ENCODE results near the gene PRR14.
A peak's percentile ranks its signal among the peaks of the same experiment; 100 is the strongest.

PRR14 gene

DNA sequence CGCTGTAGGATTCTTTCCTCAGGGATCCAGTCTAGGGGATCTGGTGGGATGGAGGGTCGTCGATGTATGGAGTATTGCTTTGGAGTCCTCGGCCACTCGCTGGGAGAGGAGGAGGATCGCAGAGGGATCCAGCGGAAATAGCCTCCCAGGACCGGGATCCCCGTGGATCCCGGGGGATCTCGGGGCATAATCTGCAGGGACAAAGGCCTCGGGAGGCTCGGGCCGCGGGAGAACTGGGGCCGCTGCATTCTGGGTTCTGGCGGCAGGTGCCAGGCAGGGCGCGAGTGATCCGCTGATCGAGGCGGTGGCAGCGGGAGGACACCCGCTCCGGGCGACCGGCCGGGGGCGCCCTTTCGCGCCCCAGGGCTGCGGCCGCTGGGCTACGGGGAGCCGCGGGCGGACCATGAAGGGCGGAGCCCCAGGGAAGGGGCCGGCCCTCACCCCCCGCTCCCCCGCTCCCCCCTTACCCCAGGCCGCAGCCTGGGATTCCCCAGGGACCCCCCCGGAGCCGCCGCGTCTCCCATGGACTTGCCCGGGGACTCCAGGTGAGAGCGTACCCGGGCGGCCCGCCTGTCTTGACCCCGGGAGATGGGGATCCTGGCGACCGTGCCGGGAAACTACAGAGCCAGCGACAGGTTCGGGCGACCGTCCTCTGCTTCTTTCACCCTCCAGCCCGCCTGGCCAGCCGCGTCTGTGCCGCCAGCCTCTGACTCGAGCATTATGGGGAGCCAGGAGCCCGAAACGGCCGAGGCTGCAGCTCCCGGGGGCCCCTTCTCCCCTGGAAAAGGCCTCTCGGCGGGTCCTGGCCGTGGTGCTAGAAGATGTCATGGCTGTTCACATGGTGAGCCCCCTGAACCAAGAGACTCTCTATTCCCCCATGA, 604 bp downstream of the PRR14 start:
- peaks cover 12 to 18% of the 10 kb centered on the region in 2 donors for H3K4me1 ChIP-seq (ENCODE audit: control insufficient read depth in 1 of 2, insufficient read depth in 2 of 2, low read length in 2 of 2)
- H3K4me3 ChIP-seq (ENCODE audit: low read depth in 1 of 2, low read length in 2 of 2), result peak overlapping the region; percentile 95 to 98
- no peaks in the 10 kb centered on the region for H3K9me3 ChIP-seq (ENCODE audit: control insufficient read depth in 1 of 2, low read length in 2 of 2)
- H3K36me3 ChIP-seq (ENCODE audit: control insufficient read depth in 1 of 2, insufficient read depth in 2 of 2, low read length in 2 of 2), result peaks cover 21 to 39% of the 10 kb centered on the region in 2 donors
- peak overlapping the region; percentile 85 for H3K27ac ChIP-seq (ENCODE audit: low read depth, low read length)
- no peaks in the 10 kb centered on the region for H3K27me3 ChIP-seq (ENCODE audit: control insufficient read depth in 1 of 2, insufficient read depth in 2 of 2, low read length in 2 of 2)
- peak overlapping the region; percentile 90 to 99 for H3K9ac ChIP-seq (ENCODE audit: low read depth in 1 of 2, low read length in 2 of 2)

DNA sequence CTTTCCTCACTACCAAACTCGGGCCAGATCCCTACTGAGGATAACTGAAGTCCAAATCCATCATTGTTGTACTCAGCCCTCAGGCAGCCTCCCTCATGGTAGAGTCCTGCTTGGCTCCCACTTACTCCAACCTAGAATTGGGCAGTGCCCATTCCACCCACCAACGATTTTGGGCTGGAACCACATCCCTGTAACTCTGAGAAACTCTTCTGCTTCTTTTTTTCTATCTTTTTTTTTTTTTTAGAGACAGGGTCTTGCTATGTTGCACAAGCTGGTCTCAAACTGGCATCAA, 1.2 kb downstream of the PRR14 start:
- H3K4me1 ChIP-seq (ENCODE audit: control insufficient read depth in 1 of 2, insufficient read depth in 2 of 2, low read length in 2 of 2), result peaks cover 16 to 21% of the 10 kb centered on the region in 2 donors
- no peaks in the 10 kb centered on the region for H3K9me3 ChIP-seq (ENCODE audit: control insufficient read depth in 1 of 2, low read length in 2 of 2)
- H3K27ac ChIP-seq (ENCODE audit: low read depth, low read length), result no peak overlapping the region
- peak overlapping the region; percentile 74 to 99 for H3K9ac ChIP-seq (ENCODE audit: low read depth in 1 of 2, low read length in 2 of 2)
- no peaks in the 10 kb centered on the region for H3K27me3 ChIP-seq (ENCODE audit: control insufficient read depth in 1 of 2, insufficient read depth in 2 of 2, low read length in 2 of 2)
- H3K36me3 ChIP-seq (ENCODE audit: control insufficient read depth in 1 of 2, insufficient read depth in 2 of 2, low read length in 2 of 2), result peaks cover 21 to 45% of the 10 kb centered on the region in 2 donors
- H3K4me3 ChIP-seq (ENCODE audit: low read depth in 1 of 2, low read length in 2 of 2), result peak overlapping the region; percentile 95 to 98

DNA sequence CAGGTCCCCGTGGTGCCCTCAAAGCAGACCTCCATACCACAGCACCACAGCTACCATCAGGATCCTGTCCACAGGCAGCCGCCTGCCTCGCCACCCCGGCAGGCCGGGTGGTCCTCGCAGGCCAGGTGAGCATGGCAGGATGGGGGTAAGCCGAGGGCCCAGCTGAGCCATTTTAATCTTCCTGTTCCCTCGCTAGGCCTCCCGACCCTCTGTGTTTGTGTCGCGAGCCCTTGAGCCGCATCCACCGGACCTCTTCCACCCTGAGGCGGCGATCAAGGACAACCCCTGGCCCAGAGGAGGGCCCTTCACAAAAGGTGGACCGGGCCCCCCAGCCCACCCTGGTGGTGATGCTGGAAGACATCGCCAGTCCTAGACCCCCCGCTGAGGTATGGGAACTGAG, 2.0 kb downstream of the PRR14 start:
- H3K27ac ChIP-seq (ENCODE audit: low read depth, low read length), result no peak overlapping the region
- no peaks in the 10 kb centered on the region for H3K9me3 ChIP-seq (ENCODE audit: control insufficient read depth in 1 of 2, low read length in 2 of 2)
- H3K36me3 ChIP-seq (ENCODE audit: control insufficient read depth in 1 of 2, insufficient read depth in 2 of 2, low read length in 2 of 2), result peaks cover 21 to 45% of the 10 kb centered on the region in 2 donors
- no peak overlapping the region for H3K9ac ChIP-seq (ENCODE audit: low read depth in 1 of 2, low read length in 2 of 2)
- H3K4me1 ChIP-seq (ENCODE audit: control insufficient read depth in 1 of 2, insufficient read depth in 2 of 2, low read length in 2 of 2), result peaks cover 23 to 28% of the 10 kb centered on the region in 2 donors
- H3K27me3 ChIP-seq (ENCODE audit: control insufficient read depth in 1 of 2, insufficient read depth in 2 of 2, low read length in 2 of 2), result no peaks in the 10 kb centered on the region
- H3K4me3 ChIP-seq (ENCODE audit: low read depth in 1 of 2, low read length in 2 of 2), result no peak overlapping the region

DNA sequence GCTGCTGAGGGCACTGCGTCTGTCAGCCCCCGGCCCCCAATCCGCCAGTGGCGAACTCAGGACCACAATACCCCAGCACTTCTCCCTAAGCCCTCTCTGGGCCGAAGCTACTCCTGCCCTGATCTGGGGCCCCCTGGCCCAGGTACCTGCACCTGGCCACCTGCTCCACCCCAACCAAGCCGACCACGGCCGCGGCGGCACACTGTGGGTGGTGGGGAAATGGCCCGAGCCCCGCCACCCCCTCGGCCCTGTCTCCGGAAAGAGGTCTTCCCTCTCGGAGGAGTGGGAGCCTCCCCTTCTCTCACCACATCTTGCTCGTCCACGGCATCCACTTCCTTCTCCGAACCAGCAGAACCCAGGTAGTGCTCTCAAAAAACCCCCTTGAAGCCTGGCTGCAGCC, 4.1 kb downstream of the PRR14 start:
- no peak overlapping the region for H3K9ac ChIP-seq (ENCODE audit: low read depth in 1 of 2, low read length in 2 of 2)
- H3K27ac ChIP-seq (ENCODE audit: low read depth, low read length), result no peak overlapping the region
- H3K4me3 ChIP-seq (ENCODE audit: low read depth in 1 of 2, low read length in 2 of 2), result no peak overlapping the region
- no peaks in the 10 kb centered on the region for H3K27me3 ChIP-seq (ENCODE audit: control insufficient read depth in 1 of 2, insufficient read depth in 2 of 2, low read length in 2 of 2)
- peaks cover 23% of the 10 kb centered on the region in 2 donors for H3K4me1 ChIP-seq (ENCODE audit: control insufficient read depth in 1 of 2, insufficient read depth in 2 of 2, low read length in 2 of 2)
- no peaks in the 10 kb centered on the region for H3K9me3 ChIP-seq (ENCODE audit: control insufficient read depth in 1 of 2, low read length in 2 of 2)
- peaks cover 21 to 45% of the 10 kb centered on the region in 2 donors for H3K36me3 ChIP-seq (ENCODE audit: control insufficient read depth in 1 of 2, insufficient read depth in 2 of 2, low read length in 2 of 2)

DNA sequence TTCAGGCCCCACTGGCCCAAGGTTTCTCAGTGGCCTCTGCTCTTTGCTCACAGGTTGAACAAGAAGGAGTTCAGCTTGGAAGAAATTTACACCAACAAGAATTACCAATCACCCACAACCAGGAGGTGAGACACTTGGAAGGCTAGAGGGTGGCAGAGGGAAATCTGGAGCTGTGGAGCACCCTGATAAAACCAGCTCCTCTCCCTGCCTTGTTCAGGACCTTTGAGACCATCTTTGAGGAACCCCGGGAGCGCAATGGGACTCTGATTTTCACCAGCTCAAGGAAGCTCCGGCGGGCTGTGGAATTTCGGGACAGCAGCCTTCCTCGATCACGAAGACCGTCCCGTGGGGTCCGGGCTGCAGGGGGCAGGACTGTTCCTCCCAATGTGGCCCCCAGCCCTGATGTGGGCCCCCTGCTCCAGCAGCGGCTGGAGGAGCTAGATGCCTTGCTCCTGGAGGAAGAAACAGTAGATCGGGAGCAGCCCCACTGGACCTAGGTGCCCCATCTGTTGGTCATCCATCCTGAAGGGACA, 5.1 kb downstream of the PRR14 start:
- H3K9me3 ChIP-seq (ENCODE audit: control insufficient read depth in 1 of 2, low read length in 2 of 2), result no peaks in the 10 kb centered on the region
- H3K4me3 ChIP-seq (ENCODE audit: low read depth in 1 of 2, low read length in 2 of 2), result no peak overlapping the region
- peaks cover 21 to 46% of the 10 kb centered on the region in 2 donors for H3K36me3 ChIP-seq (ENCODE audit: control insufficient read depth in 1 of 2, insufficient read depth in 2 of 2, low read length in 2 of 2)
- H3K9ac ChIP-seq (ENCODE audit: low read depth in 1 of 2, low read length in 2 of 2), result no peak overlapping the region
- H3K4me1 ChIP-seq (ENCODE audit: control insufficient read depth in 1 of 2, insufficient read depth in 2 of 2, low read length in 2 of 2), result peaks cover 30 to 31% of the 10 kb centered on the region in 2 donors
- H3K27me3 ChIP-seq (ENCODE audit: control insufficient read depth in 1 of 2, insufficient read depth in 2 of 2, low read length in 2 of 2), result no peaks in the 10 kb centered on the region
- H3K27ac ChIP-seq (ENCODE audit: low read depth, low read length), result no peak overlapping the region

DNA sequence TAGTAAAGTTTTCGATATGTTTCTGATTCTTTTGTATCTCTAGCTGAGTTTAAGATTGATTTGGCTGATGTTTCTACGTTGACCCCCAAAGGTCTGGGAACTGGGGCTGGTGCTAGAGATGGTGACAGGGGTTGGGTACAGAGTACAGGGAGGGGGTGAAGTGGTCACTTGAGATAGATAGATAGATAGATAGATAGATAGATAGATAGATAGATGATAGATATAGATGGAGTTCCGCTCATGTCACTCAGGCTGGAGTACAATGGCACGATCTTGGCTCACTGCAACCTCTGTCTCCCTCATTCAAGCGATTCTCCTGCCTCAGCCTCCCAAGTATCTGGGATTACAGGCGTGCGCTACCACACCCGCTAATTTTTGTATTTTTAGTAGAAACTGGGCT, 5.6 kb downstream of the PRR14 start:
- H3K27ac ChIP-seq (ENCODE audit: low read depth, low read length), result no peak overlapping the region
- no peaks in the 10 kb centered on the region for H3K9me3 ChIP-seq (ENCODE audit: control insufficient read depth in 1 of 2, low read length in 2 of 2)
- no peaks in the 10 kb centered on the region for H3K27me3 ChIP-seq (ENCODE audit: control insufficient read depth in 1 of 2, insufficient read depth in 2 of 2, low read length in 2 of 2)
- no peak overlapping the region for H3K9ac ChIP-seq (ENCODE audit: low read depth in 1 of 2, low read length in 2 of 2)
- H3K4me1 ChIP-seq (ENCODE audit: control insufficient read depth in 1 of 2, insufficient read depth in 2 of 2, low read length in 2 of 2), result peaks cover 36% of the 10 kb centered on the region in 2 donors
- H3K36me3 ChIP-seq (ENCODE audit: control insufficient read depth in 1 of 2, insufficient read depth in 2 of 2, low read length in 2 of 2), result peaks cover 21 to 51% of the 10 kb centered on the region in 2 donors
- no peak overlapping the region for H3K4me3 ChIP-seq (ENCODE audit: low read depth in 1 of 2, low read length in 2 of 2)

DNA sequence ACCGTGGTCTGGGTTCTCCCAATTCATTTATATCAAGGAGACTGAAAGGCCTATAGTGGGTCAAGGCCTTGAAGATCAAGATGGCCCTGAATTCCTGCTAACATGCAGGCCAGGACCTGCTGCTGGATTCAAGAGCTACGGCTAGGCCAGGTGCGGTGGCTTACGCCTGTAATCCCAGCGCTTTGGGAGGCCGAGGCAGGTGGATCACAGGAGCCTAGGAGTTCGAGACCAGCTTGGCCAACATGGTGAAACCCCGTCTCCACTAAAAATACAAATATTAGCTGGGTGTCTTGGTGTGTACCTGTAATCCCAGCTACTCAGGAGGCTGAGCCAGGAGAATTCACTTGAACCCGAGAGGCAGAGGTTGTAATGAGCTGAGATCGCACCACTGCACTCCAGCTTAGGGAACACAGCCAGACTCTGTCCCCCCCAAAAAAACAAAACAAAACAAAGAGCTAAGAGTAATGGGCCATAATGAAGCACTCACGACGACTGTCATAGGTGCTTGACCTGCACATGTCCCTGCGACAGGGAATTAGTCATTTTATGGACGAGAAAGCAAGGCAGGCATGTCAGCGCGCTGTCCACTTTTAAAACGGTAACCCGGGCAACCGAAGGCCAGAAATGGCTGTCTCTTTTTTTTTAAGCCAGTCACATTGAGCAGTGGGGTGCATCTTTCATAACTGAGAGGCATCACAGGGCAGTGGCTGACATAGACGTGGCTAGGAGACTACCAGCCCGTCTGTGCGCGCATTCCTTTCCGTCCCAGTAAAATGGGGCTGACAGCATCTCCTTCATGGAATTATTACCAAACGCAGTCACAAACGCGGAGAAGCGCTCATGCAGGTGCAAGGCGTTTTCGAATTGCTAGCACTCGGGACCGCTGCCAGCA, 6.5 kb downstream of the PRR14 start:
- peak overlapping the region; percentile 72 to 78 for H3K4me3 ChIP-seq (ENCODE audit: low read depth in 1 of 2, low read length in 2 of 2)
- peak overlapping the region; percentile 100 for H3K27ac ChIP-seq (ENCODE audit: low read depth, low read length)
- no peaks in the 10 kb centered on the region for H3K27me3 ChIP-seq (ENCODE audit: control insufficient read depth in 1 of 2, insufficient read depth in 2 of 2, low read length in 2 of 2)
- H3K9ac ChIP-seq (ENCODE audit: low read depth in 1 of 2, low read length in 2 of 2), result peak overlapping the region; percentile 45 to 77
- H3K4me1 ChIP-seq (ENCODE audit: control insufficient read depth in 1 of 2, insufficient read depth in 2 of 2, low read length in 2 of 2), result peaks cover 34 to 35% of the 10 kb centered on the region in 2 donors
- H3K36me3 ChIP-seq (ENCODE audit: control insufficient read depth in 1 of 2, insufficient read depth in 2 of 2, low read length in 2 of 2), result peaks cover 27 to 59% of the 10 kb centered on the region in 2 donors
- no peaks in the 10 kb centered on the region for H3K9me3 ChIP-seq (ENCODE audit: control insufficient read depth in 1 of 2, low read length in 2 of 2)

DNA sequence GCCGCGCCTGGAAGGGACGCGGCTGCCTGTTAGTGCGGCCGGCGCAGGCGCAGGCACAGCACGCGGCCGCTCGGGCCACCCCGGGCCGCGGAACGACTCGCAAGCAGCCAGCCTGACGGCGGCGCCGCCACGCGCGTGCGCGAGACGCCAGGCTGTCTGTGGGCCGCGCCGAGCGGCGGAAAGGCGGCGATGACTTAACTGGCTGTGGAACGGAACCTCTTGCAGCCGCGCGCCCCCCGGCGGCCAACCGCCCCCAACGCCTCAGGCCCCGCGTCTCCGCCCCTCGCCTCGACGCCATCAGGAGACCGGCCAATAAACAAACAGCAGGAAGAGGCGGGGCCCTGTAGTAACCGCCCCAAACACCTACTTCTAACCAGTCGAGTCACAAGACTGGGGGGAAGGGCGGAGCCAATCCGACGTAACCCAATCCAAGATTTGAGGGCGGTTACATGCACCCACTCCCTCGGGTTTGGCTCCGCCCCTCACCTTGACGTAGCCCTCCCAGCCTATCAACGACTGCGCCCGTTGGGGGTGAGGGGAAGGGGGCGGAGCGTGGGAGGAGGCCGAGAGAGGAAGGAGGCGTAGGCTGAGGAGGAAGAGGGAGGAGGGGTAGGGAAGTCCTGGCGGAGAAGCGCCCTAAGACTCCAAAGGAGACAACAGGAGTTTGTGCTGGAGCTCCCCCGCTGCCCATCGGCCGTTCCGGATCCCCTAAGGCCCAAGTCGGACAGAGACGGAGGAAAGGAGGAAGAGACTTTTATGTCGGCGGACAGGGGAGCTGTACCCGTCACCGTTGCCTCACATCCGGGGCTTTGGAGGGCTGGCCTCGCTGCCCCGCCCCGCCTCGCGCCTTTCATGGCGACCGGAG, 7.3 kb downstream of the PRR14 start, which contains the start of gene FBRS:
TSS of gene FBRS (plus strand) at position 566 of the 865 bp plus-strand sequence. CDS start 1,088 bp downstream, outside the sequence.
- Histone ChIP-seq H3K9ac (ENCODE audit: low read depth in 1 of 2, low read length in 2 of 2) (peak within 1 kb of the TSS; percentile 96 to 99), H3K27ac (ENCODE audit: low read depth, low read length) (peak within 1 kb of the TSS; percentile 100), H3K4me1 (ENCODE audit: control insufficient read depth in 1 of 2, insufficient read depth in 2 of 2, low read length in 2 of 2) (peaks cover 33% of the 10 kb centered on the region in 2 donors), H3K27me3 (ENCODE audit: control insufficient read depth in 1 of 2, insufficient read depth in 2 of 2, low read length in 2 of 2) (no peaks in the 10 kb centered on the region), H3K4me3 (ENCODE audit: low read depth in 1 of 2, low read length in 2 of 2) (peak within 1 kb of the TSS; percentile 86 to 96), H3K9me3 (ENCODE audit: control insufficient read depth in 1 of 2, low read length in 2 of 2) (no peaks in the 10 kb centered on the region), H3K36me3 (ENCODE audit: control insufficient read depth in 1 of 2, insufficient read depth in 2 of 2, low read length in 2 of 2) (peaks cover 32 to 59% of the 10 kb centered on the region in 2 donors)

DNA sequence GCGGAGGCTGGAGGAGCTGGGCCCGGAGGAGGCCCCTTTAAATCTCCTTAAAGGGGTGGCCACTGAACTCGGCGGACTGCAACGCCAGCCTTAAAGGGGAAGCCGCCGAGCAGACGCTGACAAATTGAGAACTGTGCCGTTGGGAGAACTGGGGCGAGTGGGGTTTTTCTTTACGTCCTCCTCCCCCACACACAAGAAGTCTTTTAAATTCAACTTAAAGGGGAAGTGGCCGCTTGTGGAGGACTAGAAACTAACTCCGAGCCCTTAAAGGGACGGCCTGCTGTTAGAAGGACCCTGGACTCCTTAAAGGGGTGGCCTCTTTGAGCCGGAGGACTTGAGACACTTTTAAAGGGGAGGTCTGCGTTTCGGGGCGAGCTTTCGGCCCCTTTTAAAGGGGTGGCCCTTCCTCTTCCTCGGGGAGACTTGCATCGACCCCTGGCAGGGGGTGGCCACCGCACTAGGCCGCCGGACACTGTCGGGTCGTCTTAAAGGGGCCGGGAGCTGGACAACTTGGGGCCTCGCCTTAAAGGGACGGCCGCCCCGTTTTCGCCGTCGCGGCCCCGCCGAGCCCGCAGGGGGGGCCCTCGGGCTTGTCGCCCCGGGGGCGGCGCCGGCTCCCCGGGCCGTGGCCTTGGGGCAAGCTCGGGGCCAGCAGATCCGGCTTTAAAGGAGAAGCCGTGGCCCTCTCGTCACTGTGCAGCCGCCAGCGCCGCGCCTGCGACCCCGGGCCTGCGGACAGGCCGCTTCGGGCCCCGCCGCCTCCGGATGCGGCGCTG, 8.2 kb downstream of the PRR14 start:
- Histone ChIP-seq H3K9ac (ENCODE audit: low read depth in 1 of 2, low read length in 2 of 2) (peak overlapping the region; percentile 81 to 96), H3K36me3 (ENCODE audit: control insufficient read depth in 1 of 2, insufficient read depth in 2 of 2, low read length in 2 of 2) (peaks cover 40 to 59% of the 10 kb centered on the region in 2 donors), H3K27ac (ENCODE audit: low read depth, low read length) (peak overlapping the region; percentile 100), H3K27me3 (ENCODE audit: control insufficient read depth in 1 of 2, insufficient read depth in 2 of 2, low read length in 2 of 2) (no peaks in the 10 kb centered on the region), H3K4me1 (ENCODE audit: control insufficient read depth in 1 of 2, insufficient read depth in 2 of 2, low read length in 2 of 2) (peaks cover 38 to 41% of the 10 kb centered on the region in 2 donors), H3K9me3 (ENCODE audit: control insufficient read depth in 1 of 2, low read length in 2 of 2) (no peaks in the 10 kb centered on the region), H3K4me3 (ENCODE audit: low read depth in 1 of 2, low read length in 2 of 2) (peak overlapping the region; percentile 86 to 96)
